Measurements from ENCODE around the gene TRIM69. TPM values are rescaled to one million over a fixed set of nuclear protein-coding genes. Genes with fewer than 3 reads are reported as not detected.

TRIM69 gene
- total and polyA plus RNA-seq, 2 of the 4 experiments (the other 2 are of a cell fraction), result 5.3 to 7.7 TPM

DNA sequence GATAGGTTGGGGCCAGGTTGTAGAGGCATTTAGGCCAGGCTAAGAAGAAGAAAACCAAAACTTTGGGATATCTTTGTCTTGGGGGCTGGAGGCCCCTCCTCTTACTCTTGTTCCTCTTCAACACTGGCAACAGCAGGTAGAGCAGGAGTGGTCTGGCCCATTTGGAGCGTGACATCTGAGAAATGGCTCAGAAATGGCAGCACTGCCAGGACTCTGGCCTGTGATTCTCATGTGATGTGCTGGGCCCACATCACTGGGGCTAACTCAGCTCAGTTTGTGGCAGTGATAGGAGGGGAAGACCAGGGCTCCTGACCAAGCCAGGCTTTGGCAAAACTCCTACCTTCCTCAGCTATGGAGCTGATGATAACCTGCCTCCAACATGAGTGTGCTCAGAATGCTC, 43.7 kb upstream of the TRIM69 start:
- dilution Hi-C loops (cut with HindIII; ENCODE audit: low sequenced_read_pairs, unreplicated experiment) (no loop called here), in situ Hi-C loops (cut with MboI; ENCODE audit: low sequenced_read_pairs) (no loop called here), intact Hi-C loops (cut with micrococcal nuclease) (no loop called here)
- no peak overlapping the region for H4K5ac ChIP-seq (ENCODE audit: low read depth, low read length)
- no peaks in the 10 kb centered on the region for H3K79me1 ChIP-seq (ENCODE audit: low read depth in 1 of 2, low read length in 2 of 2)
- no peaks in the 10 kb centered on the region for H3K4me1 ChIP-seq (ENCODE audit: control insufficient read depth, insufficient read depth, low read length)
- H2BK20ac ChIP-seq (ENCODE audit: low read depth, low read length), result no peak overlapping the region
- no peak overlapping the region for H3K14ac ChIP-seq (replicated peaks; ENCODE audit: low read depth, low read length)
- no peaks in the 10 kb centered on the region for H3K36me3 ChIP-seq (ENCODE audit: control insufficient read depth, insufficient read depth, low read length)
- H3K56ac ChIP-seq (ENCODE audit: extremely low read depth, insufficient read depth, low read length), result no peak overlapping the region
- DNase-seq (no peak), ATAC-seq (ENCODE audit: low read depth) (no peak)
- no peaks in the 10 kb centered on the region for H3K9me3 ChIP-seq (ENCODE audit: control insufficient read depth, insufficient read depth, low read length)
- H3K18ac ChIP-seq (ENCODE audit: low read depth, low read length), result no peak overlapping the region
- no peak overlapping the region for H2AK9ac ChIP-seq (replicated peaks; ENCODE audit: low read depth, low read length, poor library complexity)
- H3K4me2 ChIP-seq (ENCODE audit: low read depth, low read length), result no peak overlapping the region
- no peak overlapping the region for H2BK5ac ChIP-seq (ENCODE audit: low read depth, low read length, poor library complexity, severe bottlenecking)
- ChIA-PET POLR2A (ENCODE audit: unreplicated experiment) (no interaction called here), CTCF (interaction anchor here (0.9 kb wide), 1 partner anchor 18 kb away, joined by 4 read pairs; the partner anchor contains the start of genes B2M and PATL2)
- no peak overlapping the region for H3K4ac ChIP-seq (ENCODE audit: low read depth, low read length)
- H3K27me3 ChIP-seq (ENCODE audit: control insufficient read depth, insufficient read depth, low read length), result peaks cover 9% of the 10 kb centered on the region
- no peak overlapping the region for H2BK15ac ChIP-seq (ENCODE audit: low read depth, low read length)
- H3K9me1 ChIP-seq (ENCODE audit: insufficient read depth, low read length), result no peaks in the 10 kb centered on the region
- no CpG with 5 or more reads among the region's 1 CpG for WGBS, 2 experiments (ENCODE audit: extremely low coverage in 2 of 2, insufficient read length in 1 of 2)
- H3K27ac ChIP-seq (ENCODE audit: insufficient read depth, low read length), result no peak overlapping the region
- no peak overlapping the region for H2BK120ac ChIP-seq (ENCODE audit: low read depth, low read length)
- no peaks in the 10 kb centered on the region for H4K20me1 ChIP-seq (ENCODE audit: insufficient read depth, low read length)
- H4K91ac ChIP-seq (ENCODE audit: insufficient read depth, low read depth, low read length), result no peak overlapping the region
- no peak overlapping the region for H4K8ac ChIP-seq (ENCODE audit: low read depth in 2 of 2, low read length in 2 of 2)
- TF ChIP-seq SMC3 (IDR thresholded peaks at IDR 0.05; ENCODE audit: low read depth, low read length) (no peak), RFX5 (IDR thresholded peaks at IDR 0.05; ENCODE audit: low read depth, low read length) (no peak), BHLHE40 (IDR thresholded peaks at IDR 0.05; ENCODE audit: low read depth, low read length) (no peak), NFE2L2 (IDR thresholded peaks at IDR 0.05; ENCODE audit: low read depth, low read length) (no peak), USF2 (IDR thresholded peaks at IDR 0.05; ENCODE audit: low read depth, low read length) (no peak), MAFK (IDR thresholded peaks at IDR 0.05; ENCODE audit: low read depth, low read length) (no peak), FOS (IDR thresholded peaks at IDR 0.05; ENCODE audit: low read depth, low read length) (no peak), CTCF (conservative IDR thresholded peaks at IDR 0.05; ENCODE audit: low read depth, low read length) (no peak), MXI1 (IDR thresholded peaks at IDR 0.05; ENCODE audit: borderline replicate concordance, low read depth, low read length) (no peak), POLR2A (IDR thresholded peaks at IDR 0.05; ENCODE audit: low read depth, low read length) (no peak)
- TF ChIP-seq, protein P1, sequence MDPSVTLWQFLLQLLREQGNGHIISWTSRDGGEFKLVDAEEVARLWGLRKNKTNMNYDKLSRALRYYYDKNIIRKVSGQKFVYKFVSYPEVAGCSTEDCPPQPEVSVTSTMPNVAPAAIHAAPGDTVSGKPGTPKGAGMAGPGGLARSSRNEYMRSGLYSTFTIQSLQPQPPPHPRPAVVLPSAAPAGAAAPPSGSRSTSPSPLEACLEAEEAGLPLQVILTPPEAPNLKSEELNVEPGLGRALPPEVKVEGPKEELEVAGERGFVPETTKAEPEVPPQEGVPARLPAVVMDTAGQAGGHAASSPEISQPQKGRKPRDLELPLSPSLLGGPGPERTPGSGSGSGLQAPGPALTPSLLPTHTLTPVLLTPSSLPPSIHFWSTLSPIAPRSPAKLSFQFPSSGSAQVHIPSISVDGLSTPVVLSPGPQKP (IDR thresholded peaks at IDR 0.05; ENCODE audit: borderline replicate concordance, low read depth, low read length), result no peak
- H3K9ac ChIP-seq (ENCODE audit: low read depth, low read length), result no peak overlapping the region
- no peak overlapping the region for H2AK5ac ChIP-seq (ENCODE audit: low read depth, low read length)
- H3K23ac ChIP-seq (ENCODE audit: low read depth, low read length), result no peak overlapping the region
- H2AFZ ChIP-seq (replicated peaks; ENCODE audit: low read length, poor library complexity), result no peak overlapping the region
- no TSS peak for BruUV-seq (replicated peaks)
- H3K4me3 ChIP-seq (ENCODE audit: insufficient read depth, low read depth, low read length), result no peak overlapping the region

All from IMR-90 (cell line).